Hepatocyte (in vitro differentiated cells): ENCODE data around the gene HS3ST1. TPM values are rescaled to one million over a fixed set of nuclear protein-coding genes. Genes with fewer than 3 reads are reported as not detected.

Experiments used
- DNase-seq: peaks from one replicate; pipeline ENCODE4 v3.0.0-alpha.2; 2016; ENCODE audit warnings: low spot score
- H2AFZ ChIP-seq: fragments of 200-600 bp; sonication (generic); 2 replicates; pipeline ENCODE4 v1.6.0; 2016; ENCODE audit warnings: antibody characterized with exemption, mild to moderate bottlenecking
- H3K27ac ChIP-seq: fragments of 200-600 bp; sonication (generic); 2 replicates; pipeline ENCODE4 v1.5.1; 2016; ENCODE audit warnings: mild to moderate bottlenecking
- H3K27me3 ChIP-seq: fragments of 200-600 bp; sonication (generic); 2 replicates; pipeline ENCODE4 v1.6.1; 2016
- H3K36me3 ChIP-seq: fragments of 200-600 bp; sonication (generic); replicated peaks from 2 replicates; pipeline ENCODE4 v1.5.1; 2016; ENCODE audit warnings: low read depth; ENCODE audit not compliant: insufficient read depth
- H3K4me1 ChIP-seq: fragments of 200-600 bp; sonication (generic); 2 replicates; pipeline ENCODE4 v1.5.1; 2016; ENCODE audit warnings: mild to moderate bottlenecking, moderate library complexity; ENCODE audit not compliant: insufficient read depth
- H3K4me2 ChIP-seq: fragments of 200-600 bp; sonication (generic); 2 replicates; pipeline ENCODE4 v1.6.0; 2016
- H3K4me3 ChIP-seq: fragments of 200-600 bp; sonication (generic); 2 replicates; pipeline ENCODE4 v1.5.1; 2016; ENCODE audit warnings: mild to moderate bottlenecking
- H3K79me2 ChIP-seq: fragments of 200-600 bp; sonication (generic); 2 replicates; pipeline ENCODE4 v1.6.0; 2017; ENCODE audit warnings: mild to moderate bottlenecking
- H3K9me2 ChIP-seq: fragments of 200-600 bp; sonication (generic); replicated peaks from 2 replicates; pipeline ENCODE4 v1.6.0; 2017; ENCODE audit warnings: mild to moderate bottlenecking; ENCODE audit not compliant: insufficient read depth
- H3K9me3 ChIP-seq: fragments of 200-600 bp; sonication (generic); 2 replicates; pipeline ENCODE4 v1.5.1; 2016; ENCODE audit warnings: low read depth, mild to moderate bottlenecking
- H4K20me1 ChIP-seq: fragments of 200-600 bp; sonication (generic); 2 replicates; pipeline ENCODE4 v1.6.0; 2016; ENCODE audit warnings: mild to moderate bottlenecking; ENCODE audit not compliant: insufficient read depth, poor library complexity, severe bottlenecking
- EZH2 ChIP-seq: fragments of 200-600 bp; sonication (generic); IDR thresholded peaks from 2 replicates; pipeline ENCODE4 v1.6.1; 2016; ENCODE audit warnings: antibody characterized with exemption, mild to moderate bottlenecking, borderline replicate concordance
- EZH2phosphoT487 ChIP-seq: fragments of 200-600 bp; sonication (generic); IDR thresholded peaks from one replicate; pipeline ENCODE4 v1.6.1; 2018; ENCODE audit warnings: antibody characterized with exemption, mild to moderate bottlenecking, low read depth, moderate library complexity; ENCODE audit not compliant: unreplicated experiment, severe bottlenecking
- WGBS: methylation state at CpG from one replicate; pipeline ENCODE4 v1.1.6; 2016; ENCODE audit warnings: low lambda C conversion rate; ENCODE audit errors: missing lambda C conversion rate; 5-methylcytosine and 5-hydroxymethylcytosine counted together
- polyA plus RNA-seq: library from polyadenylated mRNA; unstranded; fragments of >200 nt; fragmentation: Nextera tagmentation; extraction: Ambion mirVana; gene quantifications from 2 replicates; pipeline ENCODE4 v1.2.1, GENCODE V29; 2016
- total RNA-seq: library from RNA; depleted of rRNA; stranded (reverse); fragments of >200 nt; gene quantifications from 2 replicates; pipeline ENCODE4 v1.2.3, GENCODE V29; 2014
- TF ChIP-seq, protein P1 (sequence below): fragments of 200-600 bp; sonication (generic); IDR thresholded peaks from 2 replicates; pipeline ENCODE4 v1.5.1; 2016; ENCODE audit warnings: antibody characterized with exemption, mild to moderate bottlenecking; ENCODE audit not compliant: poor library complexity

The HS3ST1 gene
- total and polyA plus RNA-seq, 2 experiments from 2014 or later = 1.5 to 7.4 TPM

- WGBS = 2% methylated on average over 40 of the region's 64 CpGs
- H3K36me3 ChIP-seq = no peaks in the 10 kb centered on the region
- H3K4me1 ChIP-seq = peaks cover 13% of the 10 kb centered on the region
- no peaks in the 10 kb centered on the region for H4K20me1 ChIP-seq
- H3K9me2 ChIP-seq = no peaks in the 10 kb centered on the region
- H3K9me3 ChIP-seq = no peaks in the 10 kb centered on the region
- peak overlapping the region; percentile 96 for H3K4me2 ChIP-seq
- peak; percentile 94 for DNase-seq
- peak overlapping the region; percentile 92 for H3K27ac ChIP-seq
- H3K4me3 ChIP-seq = peak overlapping the region; percentile 77
- H3K27me3 ChIP-seq = peaks cover 16% of the 10 kb centered on the region
- peak overlapping the region; percentile 79 for H2AFZ ChIP-seq
- TF ChIP-seq EZH2phosphoT487 = no peak
- peak; percentile 24 for TF ChIP-seq EZH2
- TF ChIP-seq, protein P1, sequence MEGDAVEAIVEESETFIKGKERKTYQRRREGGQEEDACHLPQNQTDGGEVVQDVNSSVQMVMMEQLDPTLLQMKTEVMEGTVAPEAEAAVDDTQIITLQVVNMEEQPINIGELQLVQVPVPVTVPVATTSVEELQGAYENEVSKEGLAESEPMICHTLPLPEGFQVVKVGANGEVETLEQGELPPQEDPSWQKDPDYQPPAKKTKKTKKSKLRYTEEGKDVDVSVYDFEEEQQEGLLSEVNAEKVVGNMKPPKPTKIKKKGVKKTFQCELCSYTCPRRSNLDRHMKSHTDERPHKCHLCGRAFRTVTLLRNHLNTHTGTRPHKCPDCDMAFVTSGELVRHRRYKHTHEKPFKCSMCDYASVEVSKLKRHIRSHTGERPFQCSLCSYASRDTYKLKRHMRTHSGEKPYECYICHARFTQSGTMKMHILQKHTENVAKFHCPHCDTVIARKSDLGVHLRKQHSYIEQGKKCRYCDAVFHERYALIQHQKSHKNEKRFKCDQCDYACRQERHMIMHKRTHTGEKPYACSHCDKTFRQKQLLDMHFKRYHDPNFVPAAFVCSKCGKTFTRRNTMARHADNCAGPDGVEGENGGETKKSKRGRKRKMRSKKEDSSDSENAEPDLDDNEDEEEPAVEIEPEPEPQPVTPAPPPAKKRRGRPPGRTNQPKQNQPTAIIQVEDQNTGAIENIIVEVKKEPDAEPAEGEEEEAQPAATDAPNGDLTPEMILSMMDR = peak; percentile 76
- H3K79me2 ChIP-seq = peaks cover 5% of the 10 kb centered on the region
Measured at GRCh38 chr4:11428899-11429698, 405 bp upstream of the HS3ST1 start.

DNA sequence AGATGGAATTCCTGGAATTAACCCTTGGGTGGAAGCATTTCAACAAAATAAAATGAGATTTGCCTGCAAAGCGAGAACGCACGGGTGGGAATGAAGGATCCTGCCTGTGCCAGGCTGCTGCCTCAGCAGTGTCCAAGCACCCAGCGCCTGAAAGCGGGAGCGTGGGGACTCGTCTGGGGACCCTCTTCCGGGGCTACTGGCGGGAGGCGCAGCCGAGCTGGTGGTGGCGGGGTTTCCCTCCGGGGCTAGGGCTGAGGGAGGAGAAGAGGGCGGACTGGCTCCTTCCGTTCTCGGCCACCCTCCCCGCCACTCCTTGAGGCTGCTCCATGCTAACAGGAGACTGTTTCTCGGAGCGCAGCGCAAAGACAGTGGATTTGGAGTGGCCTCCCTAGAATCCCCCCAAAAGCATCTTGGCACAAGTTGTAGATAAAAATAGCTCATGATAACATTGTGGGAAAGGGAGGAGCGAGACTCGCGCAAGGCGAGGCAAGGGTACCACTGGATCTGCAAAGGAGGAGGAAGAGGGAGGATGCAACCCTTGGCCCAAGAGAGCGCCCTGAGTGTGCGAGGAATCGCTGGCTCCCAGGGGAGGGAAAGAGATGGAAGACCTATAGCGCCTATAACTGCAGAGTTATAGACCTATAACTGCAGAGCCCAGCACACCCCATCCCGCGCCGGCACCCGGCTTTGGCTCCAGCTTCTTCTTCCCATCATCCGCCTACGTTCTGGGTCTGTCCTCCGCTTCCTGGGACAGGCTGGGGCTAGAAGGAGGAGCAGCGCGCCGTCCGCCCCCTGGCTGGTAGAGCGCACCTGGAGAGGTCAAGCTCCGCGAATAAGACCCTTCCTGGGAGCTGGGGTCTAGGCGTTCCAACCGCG lies 1.3 kb downstream of the HS3ST1 start:
- Histone ChIP-seq H3K9me2 (no peaks in the 10 kb centered on the region), H3K4me3 (peak overlapping the region; percentile 77), H4K20me1 (no peaks in the 10 kb centered on the region), H3K79me2 (peaks cover 5% of the 10 kb centered on the region), H3K27ac (no peak overlapping the region), H3K36me3 (no peaks in the 10 kb centered on the region), H2AFZ (no peak overlapping the region), H3K4me2 (peak overlapping the region; percentile 96), H3K4me1 (peaks cover 13% of the 10 kb centered on the region), H3K9me3 (no peaks in the 10 kb centered on the region), H3K27me3 (peaks cover 16% of the 10 kb centered on the region)
- peak; percentile 27 for DNase-seq
- TF ChIP-seq EZH2phosphoT487 = no peak
- WGBS = 2% methylated on average over 45 of the region's 45 CpGs

DNA sequence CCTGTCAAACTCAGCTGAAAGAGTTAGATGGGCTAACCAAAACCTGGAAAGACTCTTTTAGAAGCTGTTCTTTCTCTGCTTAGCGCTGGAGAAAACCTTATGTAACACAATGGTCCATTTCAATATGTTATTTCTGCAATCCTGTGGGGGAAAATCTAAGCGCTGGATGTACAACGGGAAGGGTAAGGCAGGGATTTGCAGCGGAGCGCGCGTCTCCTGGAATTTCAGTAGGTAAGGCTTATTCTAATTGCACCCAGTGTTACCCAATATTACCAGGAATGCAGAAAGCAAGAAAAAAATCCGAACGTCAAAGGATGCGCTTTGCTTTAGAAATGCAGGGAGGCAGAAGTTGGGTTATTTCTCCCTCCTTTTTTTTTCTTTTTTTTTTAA lies 2.0 kb downstream of the HS3ST1 start:
- WGBS = 14% methylated on average over 10 of the region's 10 CpGs
- TF ChIP-seq EZH2 = no peak
- no peak for TF ChIP-seq EZH2phosphoT487
- TF ChIP-seq, protein P1 = no peak
- Histone ChIP-seq H3K79me2 (peaks cover 5% of the 10 kb centered on the region), H3K27me3 (peaks cover 16% of the 10 kb centered on the region), H3K27ac (no peak overlapping the region), H3K4me3 (peak overlapping the region; percentile 77), H3K9me2 (no peaks in the 10 kb centered on the region), H2AFZ (no peak overlapping the region), H4K20me1 (no peaks in the 10 kb centered on the region), H3K4me1 (peaks cover 13% of the 10 kb centered on the region), H3K9me3 (no peaks in the 10 kb centered on the region), H3K4me2 (peak overlapping the region; percentile 96), H3K36me3 (no peaks in the 10 kb centered on the region)
- no peak for DNase-seq
